Endodermal cell (in vitro differentiated cells): Measurements from ENCODE around the gene FHAD1. TPM values are rescaled to one million over a fixed set of nuclear protein-coding genes. Genes with fewer than 3 reads are reported as not detected.

Experiments
- DNase-seq: peaks from one replicate; pipeline ENCODE4 v3.0.0-alpha.2; 2017
- H3K27ac ChIP-seq: 2 replicates; pipeline ENCODE4 v1.5.1; 2013; ENCODE audit warnings: mild to moderate bottlenecking, low read depth, low read length, moderate library complexity
- H3K27me3 ChIP-seq: 2 replicates; pipeline ENCODE4 v1.6.1; 2013; ENCODE audit warnings: mild to moderate bottlenecking, low read length, moderate library complexity; ENCODE audit not compliant: insufficient read depth, control insufficient read depth, poor library complexity, severe bottlenecking
- H3K36me3 ChIP-seq: 2 replicates; pipeline ENCODE4 v1.7.0; 2013; ENCODE audit warnings: mild to moderate bottlenecking, low read length, moderate library complexity; ENCODE audit not compliant: control insufficient read depth, insufficient read depth
- H3K4me1 ChIP-seq: one replicate; pipeline ENCODE4 v1.7.0; 2013; ENCODE audit warnings: low read length; ENCODE audit not compliant: control insufficient read depth, insufficient read depth
- H3K4me3 ChIP-seq: 2 replicates; pipeline ENCODE4 v1.5.1; 2013; ENCODE audit warnings: mild to moderate bottlenecking, low read length, moderate library complexity
- H3K9ac ChIP-seq: 2 replicates; pipeline ENCODE4 v1.6.1; 2013; ENCODE audit warnings: mild to moderate bottlenecking, low read length, moderate library complexity; ENCODE audit not compliant: poor library complexity, severe bottlenecking; ENCODE audit errors: extremely low read depth
- H3K9me3 ChIP-seq: 2 replicates; pipeline ENCODE4 v1.6.1; 2013; ENCODE audit warnings: mild to moderate bottlenecking, low read length, moderate library complexity; ENCODE audit not compliant: control insufficient read depth
- H3K27ac Mint-ChIP-seq: 2 replicates; pipeline ENCODE4 v1.8.0; 2020; ENCODE audit warnings: mixed read lengths
- H3K27me3 Mint-ChIP-seq: 2 replicates; pipeline ENCODE4 v1.8.0; 2021; ENCODE audit warnings: mild to moderate bottlenecking, mixed read lengths; ENCODE audit not compliant: insufficient read depth
- H3K36me3 Mint-ChIP-seq: 2 replicates; pipeline ENCODE4 v1.8.0; 2020; ENCODE audit warnings: low read depth, mixed read lengths
- H3K4me1 Mint-ChIP-seq: 2 replicates; pipeline ENCODE4 v1.8.0; 2020; ENCODE audit warnings: mixed read lengths
- H3K4me3 Mint-ChIP-seq: 2 replicates; pipeline ENCODE4 v1.8.0; 2020; ENCODE audit warnings: mild to moderate bottlenecking, moderate library complexity, mixed read lengths
- H3K9me3 Mint-ChIP-seq: 2 replicates; pipeline ENCODE4 v1.8.0; 2020; ENCODE audit warnings: mild to moderate bottlenecking, mixed read lengths
- CTCF ChIP-seq: fragments of 200-600 bp; sonication (generic); conservative IDR thresholded peaks from 2 replicates; pipeline ENCODE4 v1.5.0; 2021; ENCODE audit warnings: antibody characterized with exemption, mild to moderate bottlenecking
- WGBS, 2 experiments: methylation state at CpG; one replicate each; pipeline versions ENCODE4 v1.1.5 to v1.1.7; 2013; ENCODE audit warnings: missing lambda C conversion rate in 2 of 2, mixed read lengths in 1 of 2; ENCODE audit not compliant: insufficient coverage in 1 of 2, insufficient read length in 1 of 2; 5-methylcytosine and 5-hydroxymethylcytosine counted together
- total RNA-seq, 2 donors: library from RNA; stranded (reverse); fragmentation: NEBNext Ultra II Directional in 1 of 2; extraction: Animal tissue kit (Norgen Biotek cat#: 25700) in 1 of 2; gene quantifications; 2 replicates in 1 of 2; 3 replicates in 1 of 2; pipeline ENCODE4 v1.2.1, GENCODE V29; 2021

Gene FHAD1
- total RNA-seq, 2 donors from 2014 or later, result 2.9 to 3.6 TPM

GRCh38 chr1:15242766-15243165 is 4.3 kb upstream of the FHAD1 start:
- H3K27ac Mint-ChIP-seq, result no peak overlapping the region
- Histone ChIP-seq H3K4me1 (peaks cover 2% of the 10 kb centered on the region), H3K36me3 (no peaks in the 10 kb centered on the region), H3K9me3 (no peaks in the 10 kb centered on the region), H3K27ac (no peak overlapping the region), H3K9ac (no peak overlapping the region), H3K27me3 (no peaks in the 10 kb centered on the region), H3K4me3 (no peak overlapping the region)
- peaks cover 3% of the 10 kb centered on the region for H3K27me3 Mint-ChIP-seq
- 90 to 96% methylated on average over 5 to 7 of the region's 7 CpGs for WGBS, 2 experiments
- no peak overlapping the region for H3K4me3 Mint-ChIP-seq
- peaks cover 15% of the 10 kb centered on the region for H3K4me1 Mint-ChIP-seq
- TF ChIP-seq CTCF, result no peak
- H3K36me3 Mint-ChIP-seq, result no peaks in the 10 kb centered on the region
- DNase-seq, result no peak
- no peaks in the 10 kb centered on the region for H3K9me3 Mint-ChIP-seq

GRCh38 chr1:15243275-15244043 is 3.6 kb upstream of the FHAD1 start:
- Mint-ChIP-seq H3K27me3 (peaks cover 7% of the 10 kb centered on the region), H3K4me3 (no peak overlapping the region)

GRCh38 chr1:15244813-15245212 is 2.2 kb upstream of the FHAD1 start:
- WGBS, 2 experiments, result 80 to 81% methylated on average over 2 to 5 of the region's 5 CpGs
- peaks cover 27% of the 10 kb centered on the region for H3K4me1 Mint-ChIP-seq
- no peak for DNase-seq
- no peaks in the 10 kb centered on the region for H3K9me3 Mint-ChIP-seq
- no peak overlapping the region for H3K27ac Mint-ChIP-seq
- H3K4me1 ChIP-seq, result peaks cover 2% of the 10 kb centered on the region
- H3K36me3 Mint-ChIP-seq, result no peaks in the 10 kb centered on the region
- no peak overlapping the region for H3K4me3 Mint-ChIP-seq
- TF ChIP-seq CTCF, result no peak
- no peaks in the 10 kb centered on the region for H3K27me3 ChIP-seq
- no peaks in the 10 kb centered on the region for H3K9me3 ChIP-seq
- H3K27me3 Mint-ChIP-seq, result peaks cover 14% of the 10 kb centered on the region
- no peaks in the 10 kb centered on the region for H3K36me3 ChIP-seq
- H3K9ac ChIP-seq, result no peak overlapping the region
- no peak overlapping the region for H3K4me3 ChIP-seq
- no peak overlapping the region for H3K27ac ChIP-seq

More at GRCh38 chr1:15243275-15244043, 3.6 kb upstream of the FHAD1 start:
- peaks cover 21% of the 10 kb centered on the region for H3K4me1 Mint-ChIP-seq
- no peak overlapping the region for H3K27ac Mint-ChIP-seq
- DNase-seq, result no peak
- Histone ChIP-seq H3K9ac (no peak overlapping the region), H3K4me1 (peaks cover 2% of the 10 kb centered on the region), H3K36me3 (no peaks in the 10 kb centered on the region), H3K9me3 (no peaks in the 10 kb centered on the region), H3K27ac (no peak overlapping the region), H3K27me3 (no peaks in the 10 kb centered on the region), H3K4me3 (no peak overlapping the region)
- no peak for TF ChIP-seq CTCF
- H3K9me3 Mint-ChIP-seq, result no peaks in the 10 kb centered on the region
- WGBS, 2 experiments, result 75 to 77% methylated on average over 8 to 10 of the region's 10 CpGs
- H3K36me3 Mint-ChIP-seq, result no peaks in the 10 kb centered on the region
